IMR-90 (cell line): ENCODE data around the gene MTPN. TPM values are rescaled to one million over a fixed set of nuclear protein-coding genes. Genes with fewer than 3 reads are reported as not detected.

Experiments used
- ATAC-seq: fragments of 200-7000 bp; cut with Tn5 transposase; 2 replicates; pipeline ENCODE4 v1.9.1; 2020; ENCODE audit warnings: low read depth, mild to moderate bottlenecking, moderate library complexity
- BruUV-seq: library from RNA; stranded (reverse); fragments of 400-500 nt; replicated peaks from 2 replicates; lab custom pipeline; 2021; lab: Mats Ljungman, UMichigan
- CTCF ChIA-PET: fragments of 300-600 bp; formaldehyde crosslinking; extraction: SDS; loops from one replicate; lab custom pipeline; 2021; ENCODE audit warnings: antibody characterized with exemption; lab: Yijun Ruan, JAX
- POLR2A ChIA-PET: fragments of 300-600 bp; sonication (Branson Sonifier 250); formaldehyde crosslinking; loops from one replicate; lab custom pipeline; 2022; ENCODE audit warnings: antibody characterized with exemption; ENCODE audit not compliant: unreplicated experiment; lab: Charles Lee
- DNase-seq: peaks from one replicate; pipeline ENCODE4 v3.0.0; 2013
- H2AFZ ChIP-seq: replicated peaks from 2 replicates; pipeline ENCODE3; 2013; ENCODE audit warnings: low read length, mild to moderate bottlenecking; ENCODE audit not compliant: poor library complexity
- H2AK5ac ChIP-seq: 2 replicates; pipeline ENCODE4 v1.6.1; 2013; ENCODE audit warnings: low read depth, low read length, inconsistent platforms
- H2AK9ac ChIP-seq: replicated peaks from 2 replicates; pipeline ENCODE3; 2013; ENCODE audit warnings: mild to moderate bottlenecking, low read depth, low read length, moderate library complexity; ENCODE audit not compliant: poor library complexity
- H2BK120ac ChIP-seq: 2 replicates; pipeline ENCODE4 v1.6.1; 2013; ENCODE audit warnings: low read depth, low read length, inconsistent platforms
- H2BK15ac ChIP-seq: 3 replicates; pipeline ENCODE4 v1.6.1; 2013; ENCODE audit warnings: low read depth, low read length, inconsistent platforms
- H2BK20ac ChIP-seq: 2 replicates; pipeline ENCODE4 v1.6.1; 2013; ENCODE audit warnings: low read depth, mild to moderate bottlenecking, inconsistent platforms, low read length, moderate library complexity
- H2BK5ac ChIP-seq: 2 replicates; pipeline ENCODE4 v1.6.1; 2013; ENCODE audit warnings: mild to moderate bottlenecking, low read depth, low read length, inconsistent platforms; ENCODE audit not compliant: poor library complexity, severe bottlenecking
- H3K14ac ChIP-seq: replicated peaks from 2 replicates; pipeline ENCODE4 v1.6.1; 2013; ENCODE audit warnings: low read depth, low read length, inconsistent platforms
- H3K18ac ChIP-seq: 2 replicates; pipeline ENCODE4 v1.6.1; 2013; ENCODE audit warnings: low read depth, low read length, control low read depth
- H3K23ac ChIP-seq: 2 replicates; pipeline ENCODE4 v1.6.1; 2013; ENCODE audit warnings: low read depth, low read length, inconsistent platforms
- H3K27ac ChIP-seq: 2 replicates; pipeline ENCODE4 v1.5.1; 2013; ENCODE audit warnings: mild to moderate bottlenecking, control low read depth, low read length; ENCODE audit not compliant: insufficient read depth
- H3K27me3 ChIP-seq: 2 replicates; pipeline ENCODE4 v1.6.1; 2013; ENCODE audit warnings: low read length; ENCODE audit not compliant: control insufficient read depth, insufficient read depth
- H3K36me3 ChIP-seq: 2 replicates; pipeline ENCODE4 v1.6.1; 2013; ENCODE audit warnings: low read length, mixed read lengths; ENCODE audit not compliant: control insufficient read depth, insufficient read depth
- H3K4ac ChIP-seq: 2 replicates; pipeline ENCODE4 v1.6.1; 2013; ENCODE audit warnings: low read depth, low read length, inconsistent platforms
- H3K4me1 ChIP-seq: 2 replicates; pipeline ENCODE4 v1.6.1; 2013; ENCODE audit warnings: low read length, mixed read lengths; ENCODE audit not compliant: control insufficient read depth, insufficient read depth
- H3K4me2 ChIP-seq: 2 replicates; pipeline ENCODE4 v1.6.1; 2013; ENCODE audit warnings: low read depth, mild to moderate bottlenecking, control low read depth, low read length, moderate library complexity
- H3K4me3 ChIP-seq: 2 replicates; pipeline ENCODE4 v1.5.1; 2013; ENCODE audit warnings: low read depth, mild to moderate bottlenecking, control low read depth, low read length, moderate library complexity; ENCODE audit not compliant: insufficient read depth
- H3K56ac ChIP-seq: 2 replicates; pipeline ENCODE4 v1.6.1; 2013; ENCODE audit warnings: low read length, inconsistent platforms; ENCODE audit not compliant: insufficient read depth; ENCODE audit errors: extremely low read depth
- H3K79me1 ChIP-seq, 2 experiments: 2 replicates each; pipeline ENCODE4 v1.6.1; 2013; ENCODE audit warnings: low read length in 2 of 2, inconsistent platforms in 1 of 2, low read depth in 1 of 2
- H3K9ac ChIP-seq: 2 replicates; pipeline ENCODE4 v1.6.1; 2013; ENCODE audit warnings: low read depth, low read length, control low read depth
- H3K9me1 ChIP-seq: 2 replicates; pipeline ENCODE4 v1.6.1; 2013; ENCODE audit warnings: low read length, inconsistent platforms; ENCODE audit not compliant: insufficient read depth
- H3K9me3 ChIP-seq: 2 replicates; pipeline ENCODE4 v1.6.1; 2013; ENCODE audit warnings: low read length; ENCODE audit not compliant: control insufficient read depth, insufficient read depth
- H4K20me1 ChIP-seq: 2 replicates; pipeline ENCODE4 v1.6.1; 2013; ENCODE audit warnings: low read length, inconsistent platforms; ENCODE audit not compliant: insufficient read depth
- H4K5ac ChIP-seq: 2 replicates; pipeline ENCODE4 v1.6.1; 2013; ENCODE audit warnings: mild to moderate bottlenecking, low read depth, low read length, control low read depth
- H4K8ac ChIP-seq, 2 experiments: 2 replicates each; pipeline ENCODE4 v1.6.1; 2013; ENCODE audit warnings: low read depth in 2 of 2, low read length in 2 of 2, control low read depth in 1 of 2, inconsistent platforms in 1 of 2
- H4K91ac ChIP-seq: 2 replicates; pipeline ENCODE4 v1.6.1; 2013; ENCODE audit warnings: low read depth, low read length, inconsistent platforms; ENCODE audit not compliant: insufficient read depth
- CEBPB ChIP-seq: IDR thresholded peaks from 2 replicates; pipeline ENCODE4 v1.6.1; 2012; ENCODE audit warnings: low read depth, low read length, improper control_type of control experiment
- CHD1 ChIP-seq: IDR thresholded peaks from 2 replicates; pipeline ENCODE4 v1.6.1; 2012; ENCODE audit warnings: low read depth, low read length, improper control_type of control experiment
- CTCF ChIP-seq: conservative IDR thresholded peaks from 2 replicates; pipeline ENCODE4 v1.5.1; 2012; ENCODE audit warnings: mild to moderate bottlenecking, low read depth, low read length, improper control_type of control experiment
- ELK1 ChIP-seq: fragments of 150-350 bp; IDR thresholded peaks from 2 replicates; pipeline ENCODE4 v1.6.1; 2016; ENCODE audit warnings: low read depth, mild to moderate bottlenecking, low read length, moderate library complexity, borderline replicate concordance
- MAFK ChIP-seq: IDR thresholded peaks from 2 replicates; pipeline ENCODE4 v1.6.1; 2012; ENCODE audit warnings: low read depth, low read length, improper control_type of control experiment
- MAZ ChIP-seq: IDR thresholded peaks from 2 replicates; pipeline ENCODE4 v1.6.1; 2012; ENCODE audit warnings: low read depth, mild to moderate bottlenecking, low read length, improper control_type of control experiment, moderate library complexity, borderline replicate concordance
- MXI1 ChIP-seq: IDR thresholded peaks from 2 replicates; pipeline ENCODE4 v1.6.1; 2012; ENCODE audit warnings: low read depth, mild to moderate bottlenecking, low read length, moderate library complexity, borderline replicate concordance
- NFE2L2 ChIP-seq: fragments of 150-350 bp; IDR thresholded peaks from 2 replicates; pipeline ENCODE4 v1.6.1; 2016; ENCODE audit warnings: low read depth, mild to moderate bottlenecking, low read length
- POLR2A ChIP-seq: IDR thresholded peaks from 2 replicates; pipeline ENCODE4 v1.6.1; 2012; ENCODE audit warnings: mild to moderate bottlenecking, low read depth, low read length
- RAD21 ChIP-seq: IDR thresholded peaks from 2 replicates; pipeline ENCODE4 v1.6.1; 2012; ENCODE audit warnings: low read length, improper control_type of control experiment
- RCOR1 ChIP-seq: IDR thresholded peaks from 2 replicates; pipeline ENCODE4 v1.6.1; 2012; ENCODE audit warnings: mild to moderate bottlenecking, low read length, improper control_type of control experiment; ENCODE audit not compliant: insufficient replicate concordance
- RFX5 ChIP-seq: IDR thresholded peaks from 2 replicates; pipeline ENCODE4 v1.8.0; 2012; ENCODE audit warnings: low read depth, mild to moderate bottlenecking, low read length, moderate library complexity
- SMC3 ChIP-seq: fragments of 150-350 bp; IDR thresholded peaks from 2 replicates; pipeline ENCODE4 v1.6.1; 2016; ENCODE audit warnings: low read depth, mild to moderate bottlenecking, antibody characterized with exemption, low read length, moderate library complexity
- USF2 ChIP-seq: fragments of 150-350 bp; IDR thresholded peaks from 2 replicates; pipeline ENCODE4 v1.6.1; 2017; ENCODE audit warnings: mild to moderate bottlenecking, antibody characterized with exemption, low read length, low read depth
- WGBS, 2 experiments: methylation state at CpG; one replicate each; pipeline versions ENCODE4 v1.1.5 to v1.1.7; 2013; ENCODE audit warnings: missing lambda C conversion rate in 2 of 2; ENCODE audit not compliant: insufficient read length in 1 of 2; ENCODE audit errors: extremely low coverage in 2 of 2; 5-methylcytosine and 5-hydroxymethylcytosine counted together
- dilution Hi-C: fragments of 300-500 bp; cut with HindIII; formaldehyde crosslinking; loops from one replicate; pipeline ENCODE4 v1.14.3; 2018; ENCODE audit warnings: low sequenced_read_pairs; ENCODE audit not compliant: unreplicated experiment
- in situ Hi-C: fragments of 300-500 bp; cut with MboI; formaldehyde crosslinking; loops from 3 replicates; pipeline ENCODE4 v1.14.3; 2019; ENCODE audit warnings: low sequenced_read_pairs, inconsistent platforms, mixed read lengths
- intact Hi-C: fragments of 100-400 bp; cut with micrococcal nuclease; formaldehyde crosslinking; loops from 2 replicates; pipeline ENCODE4 v1.10.0; 2022
- polyA plus RNA-seq, 3 experiments: library from polyadenylated mRNA; depleted of rRNA; stranded (reverse); fragments of >200 nt; gene quantifications; 2 replicates each; pipeline ENCODE4 v1.2.3, GENCODE V29; 2012; ENCODE audit warnings: low replicate concordance in 1 of 3
- total RNA-seq: library from RNA; depleted of rRNA; stranded (reverse); fragments of >200 nt; gene quantifications from 2 replicates; pipeline ENCODE4 v1.2.3, GENCODE V29; 2012

Gene MTPN
- total and polyA plus RNA-seq, 2 of the 4 experiments (the other 2 are of a cell fraction): 58.8 to 94.4 TPM

- Histone ChIP-seq H3K14ac (no peak overlapping the region), H3K18ac (no peak overlapping the region), H2BK20ac (no peak overlapping the region), H4K91ac (no peak overlapping the region), H3K79me1 (peaks cover 22 to 48% of the 10 kb centered on the region in 2 experiments), H2AK9ac (no peak overlapping the region), H3K23ac (no peak overlapping the region), H3K27ac (no peak overlapping the region), H3K4me1 (0 out of 2 replicates have a peak, but pooled peaks cover 2% of the 10 kb centered on the region), H3K27me3 (no peaks in the 10 kb centered on the region), H3K4me3 (no peak overlapping the region), H2AK5ac (no peak overlapping the region), H3K9ac (no peak overlapping the region), H2BK5ac (no peak overlapping the region), H2BK120ac (no peak overlapping the region), H4K8ac (no peak overlapping the region), H3K9me3 (no peaks in the 10 kb centered on the region), H3K9me1 (peaks cover 2% of the 10 kb centered on the region), H2BK15ac (no peak overlapping the region), H3K4me2 (no peak overlapping the region), H3K4ac (no peak overlapping the region), H2AFZ (no peak overlapping the region), H4K5ac (no peak overlapping the region), H4K20me1 (peaks cover 18% of the 10 kb centered on the region), H3K36me3 (no peaks in the 10 kb centered on the region), H3K56ac (no peak overlapping the region)
- dilution Hi-C loops (no loop called here), in situ Hi-C loops (no loop called here), intact Hi-C loops (no loop called here)
- DNase-seq (no peak), ATAC-seq (no peak)
- WGBS, 2 experiments: no CpG with 5 or more reads among the region's 3 CpGs
- BruUV-seq: no TSS peak
- ChIA-PET CTCF (interaction anchor here (0.9 to 1.3 kb wide), 2 partner anchors 10 to 139 kb away, joined by 3 read pairs; no protein-coding TSS in a partner anchor), POLR2A (no interaction called here)
- no peak for TF ChIP-seq RFX5
- no peak for TF ChIP-seq USF2
- no peak for TF ChIP-seq RCOR1
- no peak for TF ChIP-seq POLR2A
- no peak for TF ChIP-seq RAD21
- TF ChIP-seq NFE2L2: no peak
- no peak for TF ChIP-seq MXI1
- TF ChIP-seq SMC3: no peak
- TF ChIP-seq CEBPB: no peak
- TF ChIP-seq CTCF: no peak
- TF ChIP-seq ELK1: no peak
- no peak for TF ChIP-seq CHD1
- TF ChIP-seq MAZ: no peak
- no peak for TF ChIP-seq MAFK
These were observed 36.8 kb downstream of the MTPN start for GRCh38 chr7:135940077-135941075.
